Astrocyte (in vitro differentiated cells and primary cell): ENCODE measurements around the gene ZNF691. TPM values are rescaled to one million over a fixed set of nuclear protein-coding genes. Genes with fewer than 3 reads are reported as not detected.

Experiments used
- DNase-seq: peaks from one replicate; pipeline ENCODE4 v3.0.0-alpha.2; 2010; ENCODE audit warnings: low read depth
- FAIRE-seq: peaks from 2 replicates; lab custom pipeline; 2011; peaks lifted over from hg19 to GRCh38; lab: Jason Lieb, UNC
- H2AFZ ChIP-seq: 2 replicates; pipeline ENCODE4 v1.6.0; 2012; ENCODE audit warnings: low read depth, low read length, inconsistent platforms
- H3K27ac ChIP-seq: 2 replicates; pipeline ENCODE4 v1.5.1; 2011; ENCODE audit warnings: low read depth, low read length, inconsistent platforms
- H3K27me3 ChIP-seq: 2 replicates; pipeline ENCODE4 v1.6.0; 2011; ENCODE audit warnings: low read length, inconsistent platforms; ENCODE audit not compliant: insufficient read depth
- H3K36me3 ChIP-seq: 2 replicates; pipeline ENCODE4 v1.5.1; 2011; ENCODE audit warnings: low read length, inconsistent platforms; ENCODE audit not compliant: insufficient read depth
- H3K4me1 ChIP-seq: 2 replicates; pipeline ENCODE4 v1.5.1; 2011; ENCODE audit warnings: low read length, inconsistent platforms; ENCODE audit not compliant: insufficient read depth
- H3K4me2 ChIP-seq: 2 replicates; pipeline ENCODE4 v1.6.0; 2012; ENCODE audit warnings: low read length, inconsistent platforms
- H3K4me3 ChIP-seq: 2 replicates; pipeline ENCODE4 v1.5.1; 2011; ENCODE audit warnings: low read depth, mild to moderate bottlenecking, low read length, inconsistent platforms; ENCODE audit not compliant: insufficient read depth
- H3K79me2 ChIP-seq: 2 replicates; pipeline ENCODE4 v1.6.0; 2012; ENCODE audit warnings: mild to moderate bottlenecking, low read length, inconsistent platforms; ENCODE audit not compliant: insufficient read depth
- H3K9ac ChIP-seq: 2 replicates; pipeline ENCODE4 v1.6.0; 2012; ENCODE audit warnings: mild to moderate bottlenecking, low read length, inconsistent platforms
- H3K9me3 ChIP-seq: 2 replicates; pipeline ENCODE4 v1.5.1; 2012; ENCODE audit warnings: low read depth, mild to moderate bottlenecking, low read length, inconsistent platforms; ENCODE audit not compliant: insufficient read depth
- H4K20me1 ChIP-seq: 2 replicates; pipeline ENCODE4 v1.6.0; 2012; ENCODE audit warnings: low read length, inconsistent platforms; ENCODE audit not compliant: insufficient read depth
- H3K27ac Mint-ChIP-seq: one replicate; pipeline ENCODE4 v1.8.0; 2021; ENCODE audit warnings: mild to moderate bottlenecking, mixed read lengths; ENCODE audit not compliant: unreplicated experiment
- H3K27me3 Mint-ChIP-seq: one replicate; pipeline ENCODE4 v1.8.0; 2021; ENCODE audit warnings: low read depth, mixed read lengths; ENCODE audit not compliant: unreplicated experiment
- H3K36me3 Mint-ChIP-seq: one replicate; pipeline ENCODE4 v1.8.0; 2021; ENCODE audit warnings: low read depth, mixed read lengths; ENCODE audit not compliant: unreplicated experiment
- H3K4me1 Mint-ChIP-seq: one replicate; pipeline ENCODE4 v1.8.0; 2021; ENCODE audit warnings: low read depth, mixed read lengths; ENCODE audit not compliant: unreplicated experiment
- H3K4me3 Mint-ChIP-seq: one replicate; pipeline ENCODE4 v1.8.0; 2021; ENCODE audit warnings: mild to moderate bottlenecking, moderate library complexity, mixed read lengths; ENCODE audit not compliant: unreplicated experiment
- H3K9me3 Mint-ChIP-seq: one replicate; pipeline ENCODE4 v1.8.0; 2021; ENCODE audit warnings: mild to moderate bottlenecking, mixed read lengths; ENCODE audit not compliant: unreplicated experiment
- EZH2 ChIP-seq: IDR thresholded peaks from 2 replicates; pipeline ENCODE4 v1.6.1; 2012; ENCODE audit warnings: mild to moderate bottlenecking, low read length, inconsistent platforms; ENCODE audit not compliant: insufficient read depth
- total RNA-seq: library from RNA; stranded (reverse); gene quantifications from 2 replicates; pipeline ENCODE4 v1.2.1, GENCODE V29; 2021
- TF ChIP-seq, protein P1 (sequence below): IDR thresholded peaks from 2 replicates; pipeline ENCODE4 v1.5.1; 2011; ENCODE audit warnings: low read depth, mild to moderate bottlenecking, inconsistent platforms, low read length, moderate library complexity; ENCODE audit not compliant: insufficient read depth

Gene ZNF691
- total RNA-seq, 1 donor from 2014 or later: 5.8 TPM

DNA sequence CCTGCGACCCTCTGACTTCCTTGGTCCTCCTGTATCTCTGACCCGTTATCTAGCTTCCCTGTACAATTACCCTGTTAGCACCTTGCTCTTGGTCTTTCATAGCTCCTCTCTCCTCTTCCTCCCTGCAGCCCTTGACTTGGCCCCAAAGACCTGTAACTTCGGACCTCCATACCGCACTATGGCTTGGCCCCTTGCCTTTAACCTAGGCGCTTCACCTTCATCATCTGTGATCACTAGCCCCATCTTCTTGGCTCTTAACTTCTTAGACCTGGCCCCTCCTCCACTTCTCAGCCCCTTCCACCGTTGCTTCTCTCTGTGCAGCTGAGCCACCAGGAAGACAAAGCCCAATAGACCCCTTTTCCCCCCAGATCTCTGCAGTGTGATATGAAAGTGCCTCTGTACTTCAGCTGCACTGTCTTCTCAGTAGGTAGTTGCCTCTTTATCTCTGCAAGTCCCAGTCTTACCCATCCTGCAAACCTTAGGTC is 740 bp downstream of the ZNF691 start:
- no peaks in the 10 kb centered on the region for H3K27me3 ChIP-seq
- peak overlapping the region; percentile 96 for H2AFZ ChIP-seq
- TF ChIP-seq EZH2: no peak
- TF ChIP-seq, protein P1, sequence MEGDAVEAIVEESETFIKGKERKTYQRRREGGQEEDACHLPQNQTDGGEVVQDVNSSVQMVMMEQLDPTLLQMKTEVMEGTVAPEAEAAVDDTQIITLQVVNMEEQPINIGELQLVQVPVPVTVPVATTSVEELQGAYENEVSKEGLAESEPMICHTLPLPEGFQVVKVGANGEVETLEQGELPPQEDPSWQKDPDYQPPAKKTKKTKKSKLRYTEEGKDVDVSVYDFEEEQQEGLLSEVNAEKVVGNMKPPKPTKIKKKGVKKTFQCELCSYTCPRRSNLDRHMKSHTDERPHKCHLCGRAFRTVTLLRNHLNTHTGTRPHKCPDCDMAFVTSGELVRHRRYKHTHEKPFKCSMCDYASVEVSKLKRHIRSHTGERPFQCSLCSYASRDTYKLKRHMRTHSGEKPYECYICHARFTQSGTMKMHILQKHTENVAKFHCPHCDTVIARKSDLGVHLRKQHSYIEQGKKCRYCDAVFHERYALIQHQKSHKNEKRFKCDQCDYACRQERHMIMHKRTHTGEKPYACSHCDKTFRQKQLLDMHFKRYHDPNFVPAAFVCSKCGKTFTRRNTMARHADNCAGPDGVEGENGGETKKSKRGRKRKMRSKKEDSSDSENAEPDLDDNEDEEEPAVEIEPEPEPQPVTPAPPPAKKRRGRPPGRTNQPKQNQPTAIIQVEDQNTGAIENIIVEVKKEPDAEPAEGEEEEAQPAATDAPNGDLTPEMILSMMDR: no peak
- H3K9ac ChIP-seq: peak overlapping the region; percentile 88
- H3K27ac Mint-ChIP-seq: peak overlapping the region; percentile 68
- H3K36me3 ChIP-seq: peaks cover 19% of the 10 kb centered on the region
- H3K27me3 Mint-ChIP-seq: no peaks in the 10 kb centered on the region
- peak overlapping the region; percentile 89 for H3K4me3 ChIP-seq
- no peaks in the 10 kb centered on the region for H3K9me3 Mint-ChIP-seq
- H3K4me2 ChIP-seq: peak overlapping the region; percentile 100
- H3K79me2 ChIP-seq: peaks cover 28% of the 10 kb centered on the region
- H3K9me3 ChIP-seq: peaks cover 13% of the 10 kb centered on the region
- no peak for FAIRE-seq
- peak overlapping the region; percentile 31 for H3K27ac ChIP-seq
- H3K4me1 ChIP-seq: peaks cover 8% of the 10 kb centered on the region
- peaks cover 13% of the 10 kb centered on the region for H3K4me1 Mint-ChIP-seq
- no peak for DNase-seq
- H4K20me1 ChIP-seq: peaks cover 8% of the 10 kb centered on the region
- H3K36me3 Mint-ChIP-seq: peaks cover 23% of the 10 kb centered on the region
- H3K4me3 Mint-ChIP-seq: peak overlapping the region; percentile 96

GRCh38 chr1:42847721-42848460 is 1.5 kb downstream of the ZNF691 start:
- no peak overlapping the region for H3K9ac ChIP-seq
- peaks cover 8% of the 10 kb centered on the region for H3K4me1 ChIP-seq
- H3K27ac ChIP-seq: no peak overlapping the region
- H4K20me1 ChIP-seq: peaks cover 8% of the 10 kb centered on the region
- FAIRE-seq (no peak), DNase-seq (no peak)
- peaks cover 28% of the 10 kb centered on the region for H3K79me2 ChIP-seq
- H3K27me3 ChIP-seq: no peaks in the 10 kb centered on the region
- no peak overlapping the region for H3K27ac Mint-ChIP-seq
- H3K9me3 ChIP-seq: peaks cover 16% of the 10 kb centered on the region
- TF ChIP-seq, protein P1: no peak
- no peak for TF ChIP-seq EZH2
- H3K36me3 Mint-ChIP-seq: peaks cover 21% of the 10 kb centered on the region
- no peaks in the 10 kb centered on the region for H3K9me3 Mint-ChIP-seq
- no peaks in the 10 kb centered on the region for H3K27me3 Mint-ChIP-seq
- H3K4me2 ChIP-seq: peak overlapping the region; percentile 100
- no peak overlapping the region for H2AFZ ChIP-seq
- H3K4me1 Mint-ChIP-seq: peaks cover 19% of the 10 kb centered on the region
- H3K4me3 ChIP-seq: no peak overlapping the region
- peaks cover 19% of the 10 kb centered on the region for H3K36me3 ChIP-seq
- peak overlapping the region; percentile 96 for H3K4me3 Mint-ChIP-seq
